K562 (cell line): Measurements from ENCODE around the gene RRBP1. TPM values are rescaled to one million over a fixed set of nuclear protein-coding genes. Genes with fewer than 3 reads are reported as not detected.

Experiments
- ATAC-seq: fragments of 200-7000 bp; cut with Tn5 transposase; 3 replicates; pipeline ENCODE4 v1.9.1; 2020; ENCODE audit warnings: moderate library complexity
- BruUV-seq: library from RNA; stranded (reverse); fragments of 400-500 nt; replicated peaks from 2 replicates; lab custom pipeline; 2021; lab: Mats Ljungman, UMichigan
- CTCF ChIA-PET: fragments of 300-600 bp; formaldehyde crosslinking; extraction: SDS; loops from one replicate; lab custom pipeline; 2021; ENCODE audit warnings: low intra/inter-chr PET ratio; lab: Yijun Ruan, JAX
- POLR2A ChIA-PET: fragments of 300-600, 350-650 bp; sonication (Branson Sonifier 250); formaldehyde crosslinking; extraction: SDS; loops from one replicate; lab custom pipeline; 2021; ENCODE audit warnings: antibody characterized with exemption, inconsistent platforms; lab: Yijun Ruan, JAX
- DNase-seq, 4 experiments: peaks; one replicate each; pipeline versions ENCODE4 v3.0.0 to v3.0.0-alpha.2; 2011 to 2018; ENCODE audit warnings: low spot score in 3 of 4, mixed read lengths in 3 of 4; ENCODE audit errors: extremely low read depth in 1 of 4
- FAIRE-seq: peaks from 2 replicates; lab custom pipeline; 2011; peaks lifted over from hg19 to GRCh38; lab: Jason Lieb, UNC
- H2AFZ ChIP-seq: 2 replicates; pipeline ENCODE4 v1.6.0; 2011; ENCODE audit warnings: low read depth, low read length, control low read depth, inconsistent platforms
- H3K27ac ChIP-seq: fragments of 200-600 bp; 3 replicates; pipeline ENCODE4 v1.8.0; 2011; ENCODE audit warnings: low read depth, mild to moderate bottlenecking, control low read depth, inconsistent platforms, low read length, moderate library complexity, mixed read lengths; ENCODE audit errors: extremely low read depth
- H3K27me3 ChIP-seq, 2 experiments: fragments of 300-600 bp in 1 of 2; 2 replicates in 1 of 2; 3 replicates in 1 of 2; pipeline versions ENCODE4 v1.6.0 to v1.8.0; 2011; ENCODE audit warnings: inconsistent platforms in 2 of 2, low read length in 2 of 2, mild to moderate bottlenecking in 1 of 2, mixed read lengths in 1 of 2, moderate library complexity in 1 of 2; ENCODE audit not compliant: control insufficient read depth in 2 of 2, insufficient read depth in 2 of 2
- H3K36me3 ChIP-seq: fragments of 300-600 bp; 3 replicates; pipeline ENCODE4 v1.8.0; 2011; ENCODE audit warnings: mild to moderate bottlenecking, low read length, inconsistent platforms; ENCODE audit not compliant: control insufficient read depth, insufficient read depth
- H3K4me1 ChIP-seq, 2 experiments: fragments of 200-600 bp in 1 of 2; replicated peaks in 1 of 2; 2 replicates in 1 of 2; 3 replicates in 1 of 2; pipeline versions ENCODE4 v1.5.1 to v1.8.0; 2011; ENCODE audit warnings: inconsistent platforms in 2 of 2, low read length in 2 of 2, mild to moderate bottlenecking in 1 of 2, mixed read lengths in 1 of 2, moderate library complexity in 1 of 2; ENCODE audit not compliant: control insufficient read depth in 2 of 2, insufficient read depth in 2 of 2
- H3K4me2 ChIP-seq: 2 replicates; pipeline ENCODE4 v1.6.1; 2011; ENCODE audit warnings: low read length, control low read depth, inconsistent platforms, mixed read lengths; ENCODE audit not compliant: insufficient read depth
- H3K4me3 ChIP-seq: fragments of 200-600 bp; sonication (generic), shearing (Covaris generic); 2 replicates; pipeline ENCODE4 v1.5.1; 2016; ENCODE audit warnings: control low read depth, inconsistent platforms
- H3K79me2 ChIP-seq: fragments of 200-600 bp; 3 replicates; pipeline ENCODE4 v1.8.0; 2011; ENCODE audit warnings: low read length, inconsistent platforms; ENCODE audit not compliant: control insufficient read depth, insufficient read depth
- H3K9ac ChIP-seq, 2 experiments: 2 replicates each; pipeline versions ENCODE4 v1.6.0 to v1.6.1; 2011; ENCODE audit warnings: low read depth in 2 of 2, low read length in 2 of 2, control low read depth in 1 of 2, inconsistent platforms in 1 of 2, mild to moderate bottlenecking in 1 of 2, mixed read lengths in 1 of 2; ENCODE audit not compliant: insufficient read depth in 1 of 2
- H3K9me1 ChIP-seq: one replicate; pipeline ENCODE4 v1.6.0; 2011; ENCODE audit warnings: inconsistent platforms, mild to moderate bottlenecking, low read length, moderate library complexity; ENCODE audit not compliant: control insufficient read depth, insufficient read depth
- H3K9me3 ChIP-seq: replicated peaks from 2 replicates; pipeline ENCODE4 v1.5.1; 2011; ENCODE audit warnings: low read depth, low read length, inconsistent platforms; ENCODE audit not compliant: control insufficient read depth, insufficient read depth
- H4K20me1 ChIP-seq: replicated peaks from 2 replicates; pipeline ENCODE4 v1.6.1; 2011; ENCODE audit warnings: low read length, inconsistent platforms, mixed read lengths; ENCODE audit not compliant: control insufficient read depth, insufficient read depth
- ARID3B ChIP-seq: fragments of 250-450 bp; sonication (Bioruptor Pico); IDR thresholded peaks from 2 replicates; pipeline ENCODE4 v1.4.0; 2020; ENCODE audit warnings: borderline replicate concordance
- DMBX1 ChIP-seq: fragments of 250-450 bp; sonication (Bioruptor Pico); IDR thresholded peaks from 2 replicates; pipeline ENCODE4 v1.8.0; 2022; ENCODE audit warnings: inconsistent platforms, mild to moderate bottlenecking, moderate library complexity, borderline replicate concordance
- ELF4 ChIP-seq: fragments of 450-650 bp; formaldehyde crosslinking; IDR thresholded peaks from 2 replicates; pipeline ENCODE4 v1.4.0; 2022; ENCODE audit warnings: missing genetic modification characterization
- JUND ChIP-seq, 2 experiments: IDR thresholded peaks; 2 replicates in 1 of 2; 3 replicates in 1 of 2; pipeline ENCODE4 v1.6.1; 2011; ENCODE audit warnings: borderline replicate concordance in 2 of 2, low read depth in 2 of 2, low read length in 2 of 2, improper control_type of control experiment in 1 of 2, missing biosample characterization in 1 of 2, missing genetic modification characterization in 1 of 2, missing genetic modification reagents in 1 of 2
- L3MBTL2 ChIP-seq: fragments of 450-650 bp; IDR thresholded peaks from 2 replicates; pipeline ENCODE4 v1.6.1; 2016; ENCODE audit warnings: mild to moderate bottlenecking, moderate library complexity
- PBX2 ChIP-seq, 2 experiments: IDR thresholded peaks in 1 of 2; conservative IDR thresholded peaks in 1 of 2; 2 replicates each; pipeline ENCODE4 v1.6.1; 2016; ENCODE audit warnings: low read depth in 2 of 2, mild to moderate bottlenecking in 1 of 2, missing compliant biosample characterization in 1 of 2, missing genetic modification characterization in 1 of 2, moderate library complexity in 1 of 2
- RBM17 ChIP-seq: fragments of 200-400 bp; formaldehyde crosslinking; IDR thresholded peaks from 2 replicates; pipeline ENCODE4 v1.6.1; 2017; ENCODE audit warnings: low read depth, mild to moderate bottlenecking, low read length, borderline replicate concordance
- SMAD1 ChIP-seq: fragments of 150-350 bp; IDR thresholded peaks from 2 replicates; pipeline ENCODE4 v1.6.1; 2014; ENCODE audit warnings: low read length, low read depth; ENCODE audit not compliant: partially characterized antibody
- SNAPC5 ChIP-seq: fragments of 250-450 bp; sonication (Bioruptor Pico); IDR thresholded peaks from 2 replicates; pipeline ENCODE4 v1.8.0; 2021; ENCODE audit warnings: moderate library complexity, mild to moderate bottlenecking, inconsistent platforms
- TARDBP ChIP-seq: fragments of 450-650 bp; IDR thresholded peaks from 2 replicates; pipeline ENCODE4 v1.6.1; 2016
- THAP7 ChIP-seq: fragments of 250-450 bp; sonication (Bioruptor Pico); IDR thresholded peaks from 2 replicates; pipeline ENCODE4 v1.5.0; 2021
- USF2 ChIP-seq: sonication (generic); formaldehyde crosslinking; IDR thresholded peaks from 2 replicates; pipeline ENCODE4 v1.5.0; 2020; ENCODE audit warnings: missing genetic modification reagents
- XRCC4 ChIP-seq: IDR thresholded peaks from one replicate; pipeline ENCODE4 v1.6.1; 2011; ENCODE audit not compliant: insufficient read depth, insufficient read length; ENCODE audit errors: extremely low read depth
- XRCC5 ChIP-seq: fragments of 200-400 bp; formaldehyde crosslinking; IDR thresholded peaks from 2 replicates; pipeline ENCODE4 v1.6.1; 2017; ENCODE audit warnings: low read depth, mild to moderate bottlenecking, low read length
- ZNF23 ChIP-seq: fragments of 250-450 bp; sonication (Bioruptor Pico); IDR thresholded peaks from 2 replicates; pipeline ENCODE4 v1.4.0; 2020; ENCODE audit warnings: mild to moderate bottlenecking
- WGBS: fragments of 100-300 bp; shearing (Covaris generic); methylation state at CpG from one replicate; pipeline ENCODE4 v1.1.6; 2016; ENCODE audit warnings: low coverage, mixed read lengths; ENCODE audit not compliant: insufficient coverage; ENCODE audit errors: missing lambda C conversion rate; 5-methylcytosine and 5-hydroxymethylcytosine counted together
- in situ Hi-C: fragments of 300-500 bp; cut with MboI; formaldehyde crosslinking; loops from 4 replicates; pipeline ENCODE4 v1.15.0; 2018; ENCODE audit warnings: inconsistent platforms, mixed read lengths
- intact Hi-C: fragments of 100-400 bp; cut with micrococcal nuclease; formaldehyde crosslinking; loops from 2 replicates; pipeline ENCODE4 v1.14.2; 2022
- polyA plus RNA-seq, 8 experiments: library from polyadenylated mRNA; depleted of rRNA in 4 of 8; stranded (reverse) in 5 of 8; unstranded in 3 of 8; fragments of >200 nt; fragmentation: Nextera tagmentation in 2 of 8; fragmentation: Illumina TruSeq in 1 of 8; extraction: Ambion mirVana in 2 of 8; extraction: Trizol in 1 of 8; gene quantifications; 2 replicates each; pipeline versions ENCODE4 v1.2.1 to v1.2.3, GENCODE V29; 2011 to 2014; ENCODE audit warnings: inconsistent platforms in 1 of 8, missing spikeins in 1 of 8
- total RNA-seq, 7 experiments: library from RNA; depleted of rRNA in 6 of 7; stranded (reverse); fragments of >200 nt in 6 of 7; fragmentation: Illumina TruSeq in 2 of 7; extraction: Trizol in 2 of 7; gene quantifications; 2 replicates each; pipeline versions ENCODE4 v1.2.1 to v1.2.3, GENCODE V29; 2011 to 2021; ENCODE audit warnings: low replicate concordance in 1 of 7

Gene RRBP1
- total and polyA plus RNA-seq, 9 of the 15 experiments (the other 6 are each of a cell fraction or from before 2014, with no cell fraction given): 0.84 to 32.0 (median 17.6) TPM

- H3K27me3 ChIP-seq: no peaks in the 10 kb centered on the region
- 51% methylated on average over 12 of the region's 14 CpGs for WGBS
- no peaks in the 10 kb centered on the region for H3K9me3 ChIP-seq
- intact Hi-C loops: no loop called here
- CTCF ChIA-PET: no interaction called here
- H3K4me3 ChIP-seq: no peak overlapping the region
- POLR2A ChIA-PET: no interaction called here
- H3K4me1 ChIP-seq: peaks cover 0 to 15% of the 10 kb centered on the region in 2 experiments; a peak in 2 of 5 replicates
- FAIRE-seq (no peak), DNase-seq (no peak), ATAC-seq (no peak)
- peaks cover 6% of the 10 kb centered on the region for H4K20me1 ChIP-seq
- peaks cover 4% of the 10 kb centered on the region for H3K9me1 ChIP-seq
- no TSS peak for BruUV-seq
- in situ Hi-C loops: no loop called here
- H3K36me3 ChIP-seq: 0 out of 3 replicates have a peak, but pooled peaks cover 3% of the 10 kb centered on the region
- no peak overlapping the region for H3K4me2 ChIP-seq
- H3K27ac ChIP-seq: no peak overlapping the region
- H3K9ac ChIP-seq: peak overlapping the region in 1 of 2 experiments; percentile 45; a peak in 2 of 4 replicates
- no peak overlapping the region for H2AFZ ChIP-seq
- no peaks in the 10 kb centered on the region; the same call in 2 of the 3 replicates for H3K79me2 ChIP-seq
- no peak for TF ChIP-seq ZNF23 (CRISPR knock-in tag)
- TF ChIP-seq TARDBP: no peak
- no peak for TF ChIP-seq ARID3B
- no peak for TF ChIP-seq USF2 (CRISPR knock-in tag)
- TF ChIP-seq L3MBTL2: no peak
- TF ChIP-seq SNAPC5 (CRISPR knock-in tag): no peak
- TF ChIP-seq XRCC5: no peak
- TF ChIP-seq PBX2 (CRISPR knock-in tag; IDR thresholded peaks at IDR 0.05; ENCODE audit: low read depth): no peak
- TF ChIP-seq PBX2 (tag; conservative IDR thresholded peaks at IDR 0.05; ENCODE audit: low read depth): no peak
- no peak for TF ChIP-seq SMAD1
- TF ChIP-seq JUND (IDR thresholded peaks at IDR 0.05; ENCODE audit: borderline replicate concordance, low read depth, low read length): no peak
- no peak for TF ChIP-seq JUND (tag; IDR thresholded peaks at IDR 0.05; ENCODE audit: borderline replicate concordance, low read depth, low read length)
- TF ChIP-seq THAP7 (CRISPR knock-in tag): no peak
- TF ChIP-seq DMBX1 (CRISPR knock-in tag): no peak
- TF ChIP-seq ELF4 (CRISPR knock-in tag): no peak
- TF ChIP-seq RBM17: no peak
- TF ChIP-seq XRCC4: no peak
Measured at GRCh38 chr20:17646209-17646960, 35.7 kb downstream of the RRBP1 start.
